Measurements from ENCODE around the gene NELL2.

NELL2 gene

DNA sequence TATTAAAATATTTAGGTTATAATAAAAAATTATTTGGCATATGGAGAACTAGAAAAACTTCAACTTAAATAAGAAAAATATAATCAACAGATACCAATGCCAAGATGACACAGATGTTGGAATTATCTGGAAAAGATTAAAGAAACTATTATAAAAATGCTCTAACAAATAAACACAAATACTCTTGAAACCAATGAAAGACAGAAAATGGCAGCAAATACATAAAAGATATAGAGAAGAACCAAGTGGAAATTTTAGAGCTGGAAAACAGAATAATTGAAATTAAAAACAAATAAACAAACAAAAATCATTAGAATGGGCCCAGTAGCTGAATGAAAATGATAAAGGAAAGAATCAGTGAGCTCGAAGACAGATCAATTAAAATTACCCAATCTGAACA lies 5.1 kb upstream of the NELL2 start:
- no peak for ATAC-seq
- TF ChIP-seq, protein P1, sequence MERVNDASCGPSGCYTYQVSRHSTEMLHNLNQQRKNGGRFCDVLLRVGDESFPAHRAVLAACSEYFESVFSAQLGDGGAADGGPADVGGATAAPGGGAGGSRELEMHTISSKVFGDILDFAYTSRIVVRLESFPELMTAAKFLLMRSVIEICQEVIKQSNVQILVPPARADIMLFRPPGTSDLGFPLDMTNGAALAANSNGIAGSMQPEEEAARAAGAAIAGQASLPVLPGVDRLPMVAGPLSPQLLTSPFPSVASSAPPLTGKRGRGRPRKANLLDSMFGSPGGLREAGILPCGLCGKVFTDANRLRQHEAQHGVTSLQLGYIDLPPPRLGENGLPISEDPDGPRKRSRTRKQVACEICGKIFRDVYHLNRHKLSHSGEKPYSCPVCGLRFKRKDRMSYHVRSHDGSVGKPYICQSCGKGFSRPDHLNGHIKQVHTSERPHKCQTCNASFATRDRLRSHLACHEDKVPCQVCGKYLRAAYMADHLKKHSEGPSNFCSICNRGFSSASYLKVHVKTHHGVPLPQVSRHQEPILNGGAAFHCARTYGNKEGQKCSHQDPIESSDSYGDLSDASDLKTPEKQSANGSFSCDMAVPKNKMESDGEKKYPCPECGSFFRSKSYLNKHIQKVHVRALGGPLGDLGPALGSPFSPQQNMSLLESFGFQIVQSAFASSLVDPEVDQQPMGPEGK (CRISPR knock-in tag; IDR thresholded peaks at IDR 0.05; ENCODE audit: borderline replicate concordance) = no peak
- TF ChIP-seq, protein P2, sequence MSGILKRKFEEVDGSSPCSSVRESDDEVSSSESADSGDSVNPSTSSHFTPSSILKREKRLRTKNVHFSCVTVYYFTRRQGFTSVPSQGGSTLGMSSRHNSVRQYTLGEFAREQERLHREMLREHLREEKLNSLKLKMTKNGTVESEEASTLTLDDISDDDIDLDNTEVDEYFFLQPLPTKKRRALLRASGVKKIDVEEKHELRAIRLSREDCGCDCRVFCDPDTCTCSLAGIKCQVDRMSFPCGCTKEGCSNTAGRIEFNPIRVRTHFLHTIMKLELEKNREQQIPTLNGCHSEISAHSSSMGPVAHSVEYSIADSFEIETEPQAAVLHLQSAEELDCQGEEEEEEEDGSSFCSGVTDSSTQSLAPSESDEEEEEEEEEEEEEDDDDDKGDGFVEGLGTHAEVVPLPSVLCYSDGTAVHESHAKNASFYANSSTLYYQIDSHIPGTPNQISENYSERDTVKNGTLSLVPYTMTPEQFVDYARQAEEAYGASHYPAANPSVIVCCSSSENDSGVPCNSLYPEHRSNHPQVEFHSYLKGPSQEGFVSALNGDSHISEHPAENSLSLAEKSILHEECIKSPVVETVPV (CRISPR knock-in tag; IDR thresholded peaks at IDR 0.05) = no peak

DNA sequence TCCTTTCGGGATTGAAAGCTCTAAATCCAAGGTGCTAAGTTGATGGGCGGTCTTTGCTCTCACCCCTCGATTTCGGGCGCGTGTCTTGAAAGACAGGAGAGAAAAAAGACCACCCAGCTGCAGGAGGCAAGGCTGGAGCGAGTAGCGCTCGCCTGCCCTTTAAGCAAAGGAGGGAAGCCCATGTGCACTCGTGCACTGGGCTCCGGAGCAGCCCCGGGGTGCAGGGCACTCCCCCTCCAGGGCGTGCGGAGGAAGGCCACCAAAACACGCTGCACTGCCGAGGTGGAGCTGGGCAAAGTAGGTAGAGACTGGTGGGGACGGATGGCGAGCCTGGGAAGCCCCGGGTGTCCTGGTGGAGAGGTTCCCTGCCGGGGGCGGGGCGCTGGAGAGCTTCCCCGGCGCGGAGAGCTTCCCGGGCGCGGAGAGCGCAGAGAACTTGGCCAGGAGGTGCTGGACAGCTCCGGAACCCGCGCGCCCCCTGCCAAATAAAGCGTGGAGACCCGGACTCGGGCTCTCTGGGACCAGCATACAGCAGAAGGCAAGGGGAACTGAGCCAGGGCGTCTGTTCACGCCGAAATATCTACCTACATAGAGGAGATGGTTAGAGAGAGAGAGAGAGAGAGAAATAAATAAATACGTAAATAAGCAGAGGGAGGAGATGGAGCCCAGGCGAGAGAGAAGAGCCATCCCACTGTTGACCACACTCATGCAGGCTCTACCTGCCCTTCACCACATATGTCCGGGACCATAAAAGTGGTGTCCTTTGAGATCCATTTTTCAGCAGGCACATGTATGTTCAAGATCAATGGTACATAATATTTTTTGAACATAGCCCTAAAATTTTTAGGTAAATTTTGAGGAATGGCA lies 662 bp upstream of the NELL2 start:
- no peak for TF ChIP-seq ZNF8 (CRISPR knock-in tag; IDR thresholded peaks at IDR 0.05)
- TF ChIP-seq, protein P3, sequence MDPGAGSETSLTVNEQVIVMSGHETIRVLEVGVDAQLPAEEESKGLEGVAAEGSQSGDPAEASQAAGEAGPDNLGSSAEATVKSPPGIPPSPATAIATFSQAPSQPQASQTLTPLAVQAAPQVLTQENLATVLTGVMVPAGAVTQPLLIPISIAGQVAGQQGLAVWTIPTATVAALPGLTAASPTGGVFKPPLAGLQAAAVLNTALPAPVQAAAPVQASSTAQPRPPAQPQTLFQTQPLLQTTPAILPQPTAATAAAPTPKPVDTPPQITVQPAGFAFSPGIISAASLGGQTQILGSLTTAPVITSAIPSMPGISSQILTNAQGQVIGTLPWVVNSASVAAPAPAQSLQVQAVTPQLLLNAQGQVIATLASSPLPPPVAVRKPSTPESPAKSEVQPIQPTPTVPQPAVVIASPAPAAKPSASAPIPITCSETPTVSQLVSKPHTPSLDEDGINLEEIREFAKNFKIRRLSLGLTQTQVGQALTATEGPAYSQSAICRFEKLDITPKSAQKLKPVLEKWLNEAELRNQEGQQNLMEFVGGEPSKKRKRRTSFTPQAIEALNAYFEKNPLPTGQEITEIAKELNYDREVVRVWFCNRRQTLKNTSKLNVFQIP (CRISPR knock-in tag; IDR thresholded peaks at IDR 0.05; ENCODE audit: borderline replicate concordance, low read depth) = no peak
- TF ChIP-seq OSR1 (CRISPR knock-in tag; IDR thresholded peaks at IDR 0.05) = no peak
- TF ChIP-seq, protein P4, sequence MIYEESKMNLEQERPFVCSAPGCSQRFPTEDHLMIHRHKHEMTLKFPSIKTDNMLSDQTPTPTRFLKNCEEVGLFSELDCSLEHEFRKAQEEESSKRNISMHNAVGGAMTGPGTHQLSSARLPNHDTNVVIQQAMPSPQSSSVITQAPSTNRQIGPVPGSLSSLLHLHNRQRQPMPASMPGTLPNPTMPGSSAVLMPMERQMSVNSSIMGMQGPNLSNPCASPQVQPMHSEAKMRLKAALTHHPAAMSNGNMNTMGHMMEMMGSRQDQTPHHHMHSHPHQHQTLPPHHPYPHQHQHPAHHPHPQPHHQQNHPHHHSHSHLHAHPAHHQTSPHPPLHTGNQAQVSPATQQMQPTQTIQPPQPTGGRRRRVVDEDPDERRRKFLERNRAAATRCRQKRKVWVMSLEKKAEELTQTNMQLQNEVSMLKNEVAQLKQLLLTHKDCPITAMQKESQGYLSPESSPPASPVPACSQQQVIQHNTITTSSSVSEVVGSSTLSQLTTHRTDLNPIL (CRISPR knock-in tag; IDR thresholded peaks at IDR 0.05; ENCODE audit: low read depth) = no peak
- TF ChIP-seq ZFP30 (CRISPR knock-in tag; IDR thresholded peaks at IDR 0.05) = no peak
- TF ChIP-seq ZFP3 (CRISPR knock-in tag; IDR thresholded peaks at IDR 0.05) = no peak
- TF ChIP-seq, protein P2 (CRISPR knock-in tag; IDR thresholded peaks at IDR 0.05) = no peak
- TF ChIP-seq BACH2 (CRISPR knock-in tag; IDR thresholded peaks at IDR 0.05; ENCODE audit: borderline replicate concordance) = no peak
- no peak for TF ChIP-seq ARNTL (CRISPR knock-in tag; IDR thresholded peaks at IDR 0.05; ENCODE audit: borderline replicate concordance, low read depth)
- TF ChIP-seq ZC3H10 (CRISPR knock-in tag; IDR thresholded peaks at IDR 0.05) = no peak
- no peak for TF ChIP-seq SNAI2 (CRISPR knock-in tag; IDR thresholded peaks at IDR 0.05)
- no peak for TF ChIP-seq CSDC2 (CRISPR knock-in tag; IDR thresholded peaks at IDR 0.05)
- TF ChIP-seq TOX (CRISPR knock-in tag; IDR thresholded peaks at IDR 0.05; ENCODE audit: borderline replicate concordance) = no peak
- TF ChIP-seq ZNF70 (CRISPR knock-in tag; IDR thresholded peaks at IDR 0.05) = no peak
- TF ChIP-seq ESRRG (CRISPR knock-in tag; IDR thresholded peaks at IDR 0.05) = no peak
- peak; percentile 80 for ATAC-seq

DNA sequence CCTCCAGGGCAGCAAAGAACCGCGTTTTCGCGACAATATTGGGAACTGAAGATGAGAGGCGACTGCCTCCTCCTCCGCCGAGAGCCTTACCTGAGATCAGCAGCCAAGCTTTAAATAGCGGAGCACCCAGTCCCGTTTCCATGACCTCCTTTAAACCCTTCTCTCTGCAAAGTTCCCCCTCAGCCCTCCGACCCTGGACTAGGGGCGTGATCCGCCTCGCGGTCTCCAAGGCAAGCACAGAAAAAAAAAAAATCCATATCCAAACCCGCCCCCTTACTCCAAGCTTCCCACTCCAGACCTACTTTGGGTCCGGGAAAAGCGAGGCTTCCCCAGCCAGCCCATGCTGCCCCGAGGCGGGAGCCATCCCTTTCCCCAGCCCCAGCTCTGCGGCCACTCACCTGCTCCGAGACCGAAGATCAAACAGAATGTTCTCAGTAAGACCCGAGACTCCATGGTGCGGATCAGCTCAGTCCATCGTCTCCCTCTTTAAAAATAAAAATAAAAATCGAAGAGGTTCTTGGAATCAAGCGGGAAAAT lies 630 bp downstream of the NELL2 start:
- TF ChIP-seq ZC3H10 (CRISPR knock-in tag; IDR thresholded peaks at IDR 0.05) (no peak), ZFP30 (CRISPR knock-in tag; IDR thresholded peaks at IDR 0.05) (no peak), SNAI2 (CRISPR knock-in tag; IDR thresholded peaks at IDR 0.05) (no peak), RARB (CRISPR knock-in tag; IDR thresholded peaks at IDR 0.05) (no peak), ZNF70 (CRISPR knock-in tag; IDR thresholded peaks at IDR 0.05) (no peak), GLIS3 (CRISPR knock-in tag; IDR thresholded peaks at IDR 0.05) (no peak), ESRRG (CRISPR knock-in tag; IDR thresholded peaks at IDR 0.05) (no peak), BACH2 (CRISPR knock-in tag; IDR thresholded peaks at IDR 0.05; ENCODE audit: borderline replicate concordance) (no peak), ISL1 (CRISPR knock-in tag; IDR thresholded peaks at IDR 0.05) (no peak), OSR1 (CRISPR knock-in tag; IDR thresholded peaks at IDR 0.05) (no peak), CSDC2 (CRISPR knock-in tag; IDR thresholded peaks at IDR 0.05) (no peak)
- TF ChIP-seq, protein P5, sequence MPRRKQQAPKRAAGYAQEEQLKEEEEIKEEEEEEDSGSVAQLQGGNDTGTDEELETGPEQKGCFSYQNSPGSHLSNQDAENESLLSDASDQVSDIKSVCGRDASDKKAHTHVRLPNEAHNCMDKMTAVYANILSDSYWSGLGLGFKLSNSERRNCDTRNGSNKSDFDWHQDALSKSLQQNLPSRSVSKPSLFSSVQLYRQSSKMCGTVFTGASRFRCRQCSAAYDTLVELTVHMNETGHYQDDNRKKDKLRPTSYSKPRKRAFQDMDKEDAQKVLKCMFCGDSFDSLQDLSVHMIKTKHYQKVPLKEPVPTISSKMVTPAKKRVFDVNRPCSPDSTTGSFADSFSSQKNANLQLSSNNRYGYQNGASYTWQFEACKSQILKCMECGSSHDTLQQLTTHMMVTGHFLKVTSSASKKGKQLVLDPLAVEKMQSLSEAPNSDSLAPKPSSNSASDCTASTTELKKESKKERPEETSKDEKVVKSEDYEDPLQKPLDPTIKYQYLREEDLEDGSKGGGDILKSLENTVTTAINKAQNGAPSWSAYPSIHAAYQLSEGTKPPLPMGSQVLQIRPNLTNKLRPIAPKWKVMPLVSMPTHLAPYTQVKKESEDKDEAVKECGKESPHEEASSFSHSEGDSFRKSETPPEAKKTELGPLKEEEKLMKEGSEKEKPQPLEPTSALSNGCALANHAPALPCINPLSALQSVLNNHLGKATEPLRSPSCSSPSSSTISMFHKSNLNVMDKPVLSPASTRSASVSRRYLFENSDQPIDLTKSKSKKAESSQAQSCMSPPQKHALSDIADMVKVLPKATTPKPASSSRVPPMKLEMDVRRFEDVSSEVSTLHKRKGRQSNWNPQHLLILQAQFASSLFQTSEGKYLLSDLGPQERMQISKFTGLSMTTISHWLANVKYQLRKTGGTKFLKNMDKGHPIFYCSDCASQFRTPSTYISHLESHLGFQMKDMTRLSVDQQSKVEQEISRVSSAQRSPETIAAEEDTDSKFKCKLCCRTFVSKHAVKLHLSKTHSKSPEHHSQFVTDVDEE (CRISPR knock-in tag; IDR thresholded peaks at IDR 0.05) = no peak
- TF ChIP-seq, protein P1 (CRISPR knock-in tag; IDR thresholded peaks at IDR 0.05; ENCODE audit: borderline replicate concordance) = no peak
- peak; percentile 36 for ATAC-seq

All from SK-N-SH treated with all-trans-retinoic acid at 6 μM for 48 hours (cell line).